ENCODE data around the gene MRPL39.
"Not testable (repeated sequence)": the region's sequence is repeated elsewhere in the genome, so short reads cannot be mapped to it uniquely, and the experiment has no call there.

The MRPL39 gene

GRCh38 chr21:25607151-25608043 lies at the start of gene MRPL39:
TSS of gene MRPL39 (minus strand) at chr21:25607481. CDS start at chr21:25607475, 6 bp downstream.
- peak; percentile 83 for DNase-seq

DNA sequence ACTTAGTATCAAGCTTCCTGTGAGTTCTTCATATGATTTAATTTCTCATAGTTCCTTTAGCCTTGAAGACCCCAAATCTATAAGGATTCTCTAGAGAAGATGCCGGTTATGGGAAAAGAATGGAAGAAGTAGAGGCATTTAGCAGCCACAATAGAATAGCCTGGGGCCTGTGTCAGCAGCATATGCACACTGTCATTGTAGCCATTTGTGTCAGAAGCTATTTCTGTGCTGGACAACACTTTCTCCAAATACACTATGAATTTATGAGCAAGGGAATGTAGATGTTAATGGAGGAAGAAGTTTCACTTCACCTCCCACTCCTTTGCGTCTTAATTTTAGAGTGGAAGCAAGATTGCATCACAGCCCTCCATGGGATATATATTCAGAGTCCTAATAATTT lies 49.1 kb upstream of the MRPL39 start:
- no peak for DNase-seq

- DNase-seq = no peak
These were observed 41.9 kb upstream of the MRPL39 start for GRCh38 chr21:25649146-25649545.

- DNase-seq = no peak
These were observed 40.4 kb upstream of the MRPL39 start for GRCh38 chr21:25647647-25648046.

- no peak for DNase-seq
These were observed 39.2 kb upstream of the MRPL39 start for GRCh38 chr21:25646474-25646873.

- DNase-seq = no peak
These were observed 36.2 kb upstream of the MRPL39 start for GRCh38 chr21:25643486-25643885.

DNA sequence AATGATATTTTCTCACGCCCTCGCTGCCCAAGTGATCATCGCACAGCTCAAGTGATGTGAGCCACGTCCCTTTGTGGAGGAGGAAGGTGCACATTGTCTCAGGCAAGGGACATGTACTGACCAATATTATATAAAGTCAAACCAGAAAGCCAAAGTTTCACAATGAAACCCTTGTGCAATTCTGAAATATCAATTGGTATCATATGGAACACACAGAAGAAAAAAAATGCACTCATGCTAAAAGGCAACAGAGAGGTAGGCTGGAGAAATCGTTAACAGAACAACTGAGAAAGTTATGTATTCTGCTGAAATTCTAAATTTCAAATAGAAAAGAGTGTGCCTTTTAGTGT lies 33.6 kb upstream of the MRPL39 start:
- no peak for DNase-seq

DNA sequence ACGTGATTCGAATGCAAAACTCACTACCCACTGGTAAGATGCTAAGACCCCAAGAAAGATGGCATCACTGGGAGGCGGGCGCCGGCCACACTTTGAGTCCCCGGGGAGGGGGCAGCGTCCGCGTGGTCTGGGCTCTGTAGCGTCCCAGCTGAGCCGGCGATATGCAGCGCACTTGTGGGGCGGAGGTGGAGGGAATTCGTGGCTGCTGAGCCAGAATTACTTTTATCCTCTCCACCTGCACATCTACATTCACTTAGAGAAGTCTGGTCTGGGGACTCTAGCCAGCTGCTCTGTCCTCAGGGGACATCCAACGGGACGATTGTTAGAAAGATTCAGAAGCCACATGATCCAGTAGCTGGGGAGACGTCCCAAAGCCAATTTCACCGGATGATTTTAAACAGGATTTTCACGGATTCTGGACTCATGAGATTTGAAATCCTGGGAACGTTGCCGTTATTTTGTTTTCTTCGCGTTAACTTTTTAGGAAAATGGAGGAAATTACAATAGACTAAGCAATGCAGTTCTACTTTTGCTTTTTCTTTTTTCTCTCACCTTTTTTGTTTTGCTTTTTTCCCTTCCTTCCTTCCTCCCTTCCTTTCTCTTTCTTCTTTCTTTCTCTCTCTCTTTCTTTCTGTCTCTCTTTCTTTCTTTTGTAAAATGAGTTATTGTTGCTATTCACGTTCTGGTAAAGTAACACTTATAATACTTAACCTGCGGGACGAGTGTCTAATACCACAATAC lies 33.1 kb upstream of the MRPL39 start:
- peak; percentile 30 for DNase-seq

GRCh38 chr21:25639551-25640201 lies 32.4 kb upstream of the MRPL39 start:
- peak; percentile 44 for DNase-seq

GRCh38 chr21:25638660-25639550 lies 31.6 kb upstream of the MRPL39 start, which contains the start of gene JAM2:
TSS of gene JAM2 (plus strand) at chr21:25639258. CDS start at chr21:25639822, 564 bp downstream.
- DNase-seq = peak; percentile 63

DNA sequence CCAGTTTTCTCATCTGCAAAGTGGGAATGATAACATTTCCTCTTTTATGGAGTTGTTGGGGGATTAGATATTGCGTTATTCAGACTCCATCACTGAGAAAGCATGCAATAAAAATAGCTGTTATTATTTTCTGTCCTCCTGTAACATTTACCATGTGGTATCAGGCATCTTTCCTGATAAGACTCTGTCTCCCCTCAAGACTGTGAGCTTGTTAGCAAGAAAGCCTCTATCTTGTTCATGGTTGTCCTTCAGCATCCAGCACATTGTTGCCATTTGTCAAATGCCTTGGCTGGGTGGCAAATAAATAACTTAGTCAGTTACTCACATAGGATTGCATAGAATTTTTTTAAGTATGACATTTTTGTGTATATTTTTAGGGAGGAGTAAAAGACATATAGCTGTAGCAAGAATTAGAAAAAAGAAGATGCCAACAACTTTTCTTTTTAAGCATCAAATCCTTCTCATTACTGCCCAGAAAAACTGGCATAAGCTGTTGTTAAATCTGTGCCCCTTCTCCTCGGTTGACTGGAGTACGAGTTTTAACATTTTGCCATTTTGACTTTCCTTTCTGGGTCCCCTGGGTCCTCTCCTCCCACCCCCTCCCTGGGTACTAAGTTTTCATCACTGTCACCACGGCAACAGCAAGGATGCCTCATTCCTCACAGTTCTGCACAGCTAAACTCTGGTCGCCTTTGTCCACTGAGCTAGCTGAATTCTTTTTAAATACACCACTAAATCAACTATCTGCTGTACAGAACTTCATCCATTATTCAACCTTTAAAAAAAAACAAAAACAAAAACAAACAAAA lies 30.8 kb upstream of the MRPL39 start:
- no peak for DNase-seq

DNA sequence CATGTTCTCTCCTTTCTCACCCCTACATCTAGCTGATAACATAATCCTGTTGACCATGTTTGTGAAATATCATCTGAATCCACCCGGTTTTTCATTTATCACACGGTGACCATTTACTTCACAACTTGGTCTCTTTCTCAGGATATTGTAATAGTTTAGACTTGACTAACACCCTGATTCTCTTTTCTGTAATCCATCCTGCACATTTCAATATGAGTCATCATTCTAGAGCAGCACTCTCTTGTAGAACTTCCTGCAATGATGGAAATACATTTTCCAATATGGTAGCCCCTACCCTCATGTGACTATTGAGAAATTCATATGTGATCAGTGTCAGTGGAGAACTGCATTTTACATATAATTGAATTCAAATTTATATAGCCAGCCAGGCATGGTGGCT lies 29.4 kb upstream of the MRPL39 start:
- no peak for DNase-seq

DNA sequence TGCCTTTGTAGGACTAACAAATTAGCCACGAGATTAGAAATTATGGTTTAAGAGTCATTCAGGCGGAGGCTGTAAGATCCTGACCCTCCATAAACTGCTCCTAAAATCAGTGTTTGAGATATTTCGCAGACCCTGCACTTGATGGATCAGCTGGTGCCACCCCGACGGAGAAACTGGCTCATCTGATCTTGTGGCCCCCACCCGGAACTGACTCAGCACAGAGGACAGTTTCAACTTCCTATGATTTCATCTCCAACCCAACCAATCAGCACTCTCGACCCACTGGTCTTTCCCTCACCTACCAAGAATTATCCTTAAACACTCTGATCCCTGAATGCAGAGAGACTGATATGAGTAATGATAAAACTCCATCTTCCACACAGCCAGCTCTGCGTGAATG lies 28.0 kb upstream of the MRPL39 start:
- DNase-seq = no peak

GRCh38 chr21:25632296-25632695 lies 25.0 kb upstream of the MRPL39 start:
- no peak for DNase-seq

DNA sequence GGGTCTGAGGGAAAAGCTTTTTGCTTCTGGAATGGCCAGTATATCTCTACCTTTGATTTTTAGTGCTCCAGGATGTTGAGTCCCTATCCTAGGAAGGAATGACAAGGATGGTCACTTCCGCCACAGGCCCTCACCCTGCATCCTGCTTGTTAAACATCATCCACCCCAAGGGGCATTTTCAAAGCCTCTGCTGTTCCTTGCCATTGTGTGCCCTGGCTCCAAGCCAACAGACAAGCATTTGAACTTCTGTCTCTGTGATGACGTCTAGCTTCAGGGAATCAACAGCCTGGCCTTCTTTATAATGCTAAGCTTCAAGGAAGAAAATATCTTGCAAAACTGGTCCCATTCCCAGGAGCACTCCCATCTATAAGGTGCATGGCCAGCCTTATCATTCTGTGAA lies 19.5 kb upstream of the MRPL39 start:
- DNase-seq = peak; percentile 24

GRCh38 chr21:25625776-25626555 lies 18.7 kb upstream of the MRPL39 start:
- not testable (repeated sequence) for DNase-seq

DNA sequence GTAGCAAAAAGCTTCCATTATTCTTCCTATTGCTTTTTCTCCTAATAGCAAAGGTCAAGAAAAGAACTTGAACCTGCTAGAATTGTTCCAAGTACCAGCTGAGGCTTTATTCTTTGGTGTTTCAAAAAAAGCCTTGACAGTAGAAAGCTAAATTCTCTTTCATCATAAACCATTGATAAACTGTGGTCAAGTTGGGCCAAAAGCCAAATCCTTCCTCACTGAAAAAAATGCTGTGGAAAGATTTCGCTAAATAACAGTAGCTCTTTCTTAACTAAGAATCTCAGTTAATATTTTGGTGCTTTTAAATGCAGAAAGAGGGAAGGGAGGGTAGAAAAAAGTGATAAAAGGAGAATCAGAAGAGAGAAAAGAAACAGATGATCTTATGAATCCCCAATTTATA lies 17.8 kb upstream of the MRPL39 start:
- DNase-seq = no peak

DNA sequence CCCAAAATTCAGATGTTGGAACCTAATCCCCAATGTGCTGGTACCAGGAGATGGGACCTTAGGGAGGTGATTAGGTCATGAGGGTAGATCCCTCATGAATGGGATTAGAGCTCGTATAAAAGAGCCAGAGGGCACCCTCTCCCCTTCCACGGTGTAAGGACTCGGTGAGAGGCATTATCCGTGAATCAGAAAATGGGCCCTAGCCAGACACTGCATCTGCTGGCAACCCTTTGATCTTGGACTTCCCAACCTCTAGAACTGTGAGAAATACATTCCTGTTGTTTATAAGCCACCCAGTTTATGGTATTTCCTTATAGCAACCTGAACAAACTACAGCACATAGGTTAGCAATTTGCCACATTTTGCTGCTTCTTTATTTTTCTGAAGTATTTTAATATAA lies 17.2 kb upstream of the MRPL39 start:
- no peak for DNase-seq

- DNase-seq = no peak
These were observed 11.9 kb upstream of the MRPL39 start for GRCh38 chr21:25619198-25619597.

DNA sequence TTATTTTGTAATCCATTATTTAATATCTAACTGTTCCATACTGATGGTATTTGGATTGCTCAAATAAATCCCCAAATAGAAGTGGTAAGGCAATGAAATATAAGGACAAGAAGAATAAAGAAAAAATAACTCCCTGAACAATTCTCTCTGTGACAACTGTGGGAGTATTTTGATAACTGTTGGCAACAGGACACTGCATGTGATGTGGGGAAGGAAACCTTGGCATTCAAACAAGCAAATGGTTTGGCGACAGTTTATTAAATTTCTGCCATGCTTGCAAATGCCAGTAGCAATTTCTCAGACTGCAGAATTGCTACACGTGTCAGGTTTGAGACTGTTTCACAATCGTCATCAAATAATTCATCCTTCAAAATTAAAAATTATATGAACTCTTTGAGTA lies 8.6 kb upstream of the MRPL39 start:
- DNase-seq = no peak

GRCh38 chr21:25614441-25614840 lies 7.2 kb upstream of the MRPL39 start:
- no peak for DNase-seq
